ENCODE results near the gene OTOF. TPM values are rescaled to one million over a fixed set of nuclear protein-coding genes. Genes with fewer than 3 reads are reported as not detected.

The OTOF gene
- total and polyA plus RNA-seq, 2 of the 4 experiments (the other 2 are of a cell fraction) = 0.03 TPM; not detected in 1

- ATAC-seq (ENCODE audit: low read depth) = no peak
These were observed 22.8 kb downstream of the OTOF start for GRCh38 chr2:26455037-26455669.

More at GRCh38 chr2:26455037-26455669, 22.8 kb downstream of the OTOF start:
- Histone ChIP-seq H4K20me1 (ENCODE audit: insufficient read depth, low read length) (no peaks in the 10 kb centered on the region), H2BK5ac (ENCODE audit: low read depth, low read length, poor library complexity, severe bottlenecking) (no peak overlapping the region), H3K4ac (ENCODE audit: low read depth, low read length) (no peak overlapping the region), H3K18ac (ENCODE audit: low read depth, low read length) (no peak overlapping the region), H3K36me3 (ENCODE audit: control insufficient read depth, insufficient read depth, low read length) (no peaks in the 10 kb centered on the region), H3K9me1 (ENCODE audit: insufficient read depth, low read length) (no peaks in the 10 kb centered on the region), H4K5ac (ENCODE audit: low read depth, low read length) (no peak overlapping the region), H2AK9ac (replicated peaks; ENCODE audit: low read depth, low read length, poor library complexity) (no peak overlapping the region), H2BK20ac (ENCODE audit: low read depth, low read length) (no peak overlapping the region), H3K14ac (replicated peaks; ENCODE audit: low read depth, low read length) (no peak overlapping the region), H2BK15ac (ENCODE audit: low read depth, low read length) (no peak overlapping the region), H2BK120ac (ENCODE audit: low read depth, low read length) (no peak overlapping the region), H3K56ac (ENCODE audit: extremely low read depth, insufficient read depth, low read length) (no peak overlapping the region), H2AFZ (replicated peaks; ENCODE audit: low read length, poor library complexity) (no peak overlapping the region), H3K4me1 (ENCODE audit: control insufficient read depth, insufficient read depth, low read length) (no peaks in the 10 kb centered on the region), H3K9ac (ENCODE audit: low read depth, low read length) (no peak overlapping the region), H3K4me3 (ENCODE audit: insufficient read depth, low read depth, low read length) (no peak overlapping the region), H3K9me3 (ENCODE audit: control insufficient read depth, insufficient read depth, low read length) (no peaks in the 10 kb centered on the region), H3K79me1 (ENCODE audit: low read depth in 1 of 2, low read length in 2 of 2) (no peaks in the 10 kb centered on the region), H3K27me3 (ENCODE audit: control insufficient read depth, insufficient read depth, low read length) (peaks cover 37% of the 10 kb centered on the region), H2AK5ac (ENCODE audit: low read depth, low read length) (no peak overlapping the region), H3K4me2 (ENCODE audit: low read depth, low read length) (no peak overlapping the region), H4K8ac (ENCODE audit: low read depth in 2 of 2, low read length in 2 of 2) (no peak overlapping the region), H3K23ac (ENCODE audit: low read depth, low read length) (no peak overlapping the region), H3K27ac (ENCODE audit: insufficient read depth, low read length) (no peak overlapping the region), H4K91ac (ENCODE audit: insufficient read depth, low read depth, low read length) (no peak overlapping the region)
- WGBS, 2 experiments (ENCODE audit: extremely low coverage in 2 of 2, insufficient read length in 1 of 2) = 0% methylated on average over 1 of the region's 11 CpGs; no CpG with 5 or more reads in 1 of the 2 experiments
- intact Hi-C loops (cut with micrococcal nuclease) = no loop called here
- in situ Hi-C loops (cut with MboI; ENCODE audit: low sequenced_read_pairs) = no loop called here
- CTCF ChIA-PET = no interaction called here
- dilution Hi-C loops (cut with HindIII; ENCODE audit: low sequenced_read_pairs, unreplicated experiment) = no loop called here
- no TSS peak for BruUV-seq (replicated peaks)
- no peak for DNase-seq
- TF ChIP-seq MXI1 (IDR thresholded peaks at IDR 0.05; ENCODE audit: borderline replicate concordance, low read depth, low read length) (no peak), FOS (IDR thresholded peaks at IDR 0.05; ENCODE audit: low read depth, low read length) (no peak), USF2 (IDR thresholded peaks at IDR 0.05; ENCODE audit: low read depth, low read length) (no peak), NFE2L2 (IDR thresholded peaks at IDR 0.05; ENCODE audit: low read depth, low read length) (no peak), MAFK (IDR thresholded peaks at IDR 0.05; ENCODE audit: low read depth, low read length) (no peak), MAZ (IDR thresholded peaks at IDR 0.05; ENCODE audit: borderline replicate concordance, low read depth, low read length) (no peak), CEBPB (IDR thresholded peaks at IDR 0.05; ENCODE audit: low read depth, low read length) (no peak), ELK1 (IDR thresholded peaks at IDR 0.05; ENCODE audit: borderline replicate concordance, low read depth, low read length) (no peak), RFX5 (IDR thresholded peaks at IDR 0.05; ENCODE audit: low read depth, low read length) (no peak), SMC3 (IDR thresholded peaks at IDR 0.05; ENCODE audit: low read depth, low read length) (no peak), RCOR1 (IDR thresholded peaks at IDR 0.05; ENCODE audit: insufficient replicate concordance, low read length) (no peak), RAD21 (IDR thresholded peaks at IDR 0.05; ENCODE audit: low read length) (no peak), CTCF (conservative IDR thresholded peaks at IDR 0.05; ENCODE audit: low read depth, low read length) (no peak), CHD1 (IDR thresholded peaks at IDR 0.05; ENCODE audit: low read depth, low read length) (no peak), POLR2A (IDR thresholded peaks at IDR 0.05; ENCODE audit: low read depth, low read length) (no peak), BHLHE40 (IDR thresholded peaks at IDR 0.05; ENCODE audit: low read depth, low read length) (no peak)
- POLR2A ChIA-PET (ENCODE audit: unreplicated experiment) = no interaction called here
